Measurements from ENCODE around the gene RFX8. TPM values are rescaled to one million over a fixed set of nuclear protein-coding genes. Genes with fewer than 3 reads are reported as not detected.

RFX8 gene
- total and polyA plus RNA-seq, 10 of the 15 experiments (the other 5 are each of a cell fraction or from before 2014, with no cell fraction given) = 0.19 TPM; not detected in 9

DNA sequence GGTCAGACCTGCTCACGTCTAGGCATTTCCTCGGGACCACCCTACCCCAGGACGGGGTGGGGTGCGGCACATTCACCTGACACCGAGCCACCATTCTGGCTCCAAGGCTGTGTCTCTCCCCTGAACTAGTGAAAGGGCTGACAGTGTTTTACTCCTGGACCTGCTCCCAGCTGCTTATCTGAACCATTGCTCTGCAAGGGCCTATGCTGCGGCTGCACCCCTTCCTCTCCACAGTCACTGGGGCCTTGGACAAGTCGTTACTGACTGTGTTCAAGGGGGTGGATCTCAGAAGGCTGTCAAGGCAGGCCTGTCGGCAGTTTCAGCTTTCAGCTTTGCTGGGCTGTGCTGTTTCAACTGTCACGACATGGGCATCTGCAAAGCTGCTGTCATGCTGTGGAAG is 99.3 kb downstream of the RFX8 start (continued):
- TF ChIP-seq ETV6 (conservative IDR thresholded peaks at IDR 0.05 in 1 of 2, IDR thresholded peaks at IDR 0.05 in 1 of 2; ENCODE audit: borderline replicate concordance in 1 of 2, low read depth in 1 of 2) (no peak), STAT1 (conservative IDR thresholded peaks at IDR 0.05) (no peak), STAT3 (IDR thresholded peaks at IDR 0.05; ENCODE audit: low read depth, low read length) (no peak), SUZ12 (IDR thresholded peaks at IDR 0.05; ENCODE audit: unreplicated experiment) (no peak), ESRRA (IDR thresholded peaks at IDR 0.05; ENCODE audit: low read length) (no peak)
- TF ChIP-seq, protein P1, sequence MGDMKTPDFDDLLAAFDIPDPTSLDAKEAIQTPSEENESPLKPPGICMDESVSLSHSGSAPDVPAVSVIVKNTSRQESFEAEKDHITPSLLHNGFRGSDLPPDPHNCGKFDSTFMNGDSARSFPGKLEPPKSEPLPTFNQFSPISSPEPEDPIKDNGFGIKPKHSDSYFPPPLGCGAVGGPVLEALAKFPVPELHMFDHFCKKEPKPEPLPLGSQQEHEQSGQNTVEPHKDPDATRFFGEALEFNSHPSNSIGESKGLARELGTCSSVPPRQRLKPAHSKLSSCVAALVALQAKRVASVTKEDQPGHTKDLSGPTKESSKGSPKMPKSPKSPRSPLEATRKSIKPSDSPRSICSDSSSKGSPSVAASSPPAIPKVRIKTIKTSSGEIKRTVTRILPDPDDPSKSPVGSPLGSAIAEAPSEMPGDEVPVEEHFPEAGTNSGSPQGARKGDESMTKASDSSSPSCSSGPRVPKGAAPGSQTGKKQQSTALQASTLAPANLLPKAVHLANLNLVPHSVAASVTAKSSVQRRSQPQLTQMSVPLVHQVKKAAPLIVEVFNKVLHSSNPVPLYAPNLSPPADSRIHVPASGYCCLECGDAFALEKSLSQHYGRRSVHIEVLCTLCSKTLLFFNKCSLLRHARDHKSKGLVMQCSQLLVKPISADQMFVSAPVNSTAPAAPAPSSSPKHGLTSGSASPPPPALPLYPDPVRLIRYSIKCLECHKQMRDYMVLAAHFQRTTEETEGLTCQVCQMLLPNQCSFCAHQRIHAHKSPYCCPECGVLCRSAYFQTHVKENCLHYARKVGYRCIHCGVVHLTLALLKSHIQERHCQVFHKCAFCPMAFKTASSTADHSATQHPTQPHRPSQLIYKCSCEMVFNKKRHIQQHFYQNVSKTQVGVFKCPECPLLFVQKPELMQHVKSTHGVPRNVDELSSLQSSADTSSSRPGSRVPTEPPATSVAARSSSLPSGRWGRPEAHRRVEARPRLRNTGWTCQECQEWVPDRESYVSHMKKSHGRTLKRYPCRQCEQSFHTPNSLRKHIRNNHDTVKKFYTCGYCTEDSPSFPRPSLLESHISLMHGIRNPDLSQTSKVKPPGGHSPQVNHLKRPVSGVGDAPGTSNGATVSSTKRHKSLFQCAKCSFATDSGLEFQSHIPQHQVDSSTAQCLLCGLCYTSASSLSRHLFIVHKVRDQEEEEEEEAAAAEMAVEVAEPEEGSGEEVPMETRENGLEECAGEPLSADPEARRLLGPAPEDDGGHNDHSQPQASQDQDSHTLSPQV (IDR thresholded peaks at IDR 0.05) = no peak

- no TSS peak for BruUV-seq (replicated peaks)
- Histone ChIP-seq H2AFZ (ENCODE audit: control insufficient read depth, low read depth, low read length) (no peak overlapping the region), H3K9ac (ENCODE audit: control insufficient read depth, insufficient read depth, low read length) (no peak overlapping the region), H3K4me1 (ENCODE audit: control insufficient read depth, insufficient read depth, low read length) (no peaks in the 10 kb centered on the region), H3K27me3 (replicated peaks in 1 of 2; ENCODE audit: control insufficient read depth in 2 of 2, insufficient read depth in 2 of 2, low read length in 1 of 2) (no peaks in the 10 kb centered on the region), H4K20me1 (ENCODE audit: control insufficient read depth, insufficient read depth) (no peaks in the 10 kb centered on the region), H3K9me3 (replicated peaks; ENCODE audit: control insufficient read depth, insufficient read depth, low read length) (no peaks in the 10 kb centered on the region), H3K4me2 (ENCODE audit: control insufficient read depth, insufficient read depth) (no peak overlapping the region), H3K27ac (ENCODE audit: control insufficient read depth, insufficient read depth) (no peak overlapping the region), H3K36me3 (ENCODE audit: control insufficient read depth in 2 of 2, insufficient read depth in 2 of 2, low read length in 1 of 2) (no peaks in the 10 kb centered on the region), H3K4me3 (no peak overlapping the region), H3K79me2 (ENCODE audit: control insufficient read depth, insufficient read depth, low read length) (no peaks in the 10 kb centered on the region)
- no peak for DNase-seq (ENCODE audit: low read depth, low spot score)
- ChIA-PET SMC1A (ENCODE audit: uncharacterized antibody, unreplicated experiment) (no interaction called here), POLR2A (no interaction called here), CTCF (interaction anchor here (0.9 kb wide), 1 partner anchor 17 kb away, joined by 3 read pairs; no protein-coding TSS in a partner anchor), RAD21 (ENCODE audit: unreplicated experiment) (no interaction called here)
- intact Hi-C loops (cut with micrococcal nuclease; ENCODE audit: unreplicated experiment) = no loop called here
- WGBS (ENCODE audit: insufficient coverage, insufficient replicate concordance, low lambda C conversion rate, missing lambda C conversion rate) = 55% methylated on average over 7 of the region's 7 CpGs
- ATAC-seq = no peak
- in situ Hi-C loops (cut with MboI) = no loop called here
- FAIRE-seq = no peak
- TF ChIP-seq JUND (IDR thresholded peaks at IDR 0.05; ENCODE audit: low read depth, low read length) (no peak), SKIL (IDR thresholded peaks at IDR 0.05; ENCODE audit: low read depth, poor library complexity, severe bottlenecking) (no peak), MTA2 (IDR thresholded peaks at IDR 0.05; ENCODE audit: low read depth) (no peak), DPF2 (IDR thresholded peaks at IDR 0.05) (no peak), YBX1 (IDR thresholded peaks at IDR 0.05) (no peak), BCL11A (IDR thresholded peaks at IDR 0.05; ENCODE audit: low read depth, low read length) (no peak), SIN3A (IDR thresholded peaks at IDR 0.05; ENCODE audit: low read depth, low read length) (no peak), USF2 (IDR thresholded peaks at IDR 0.05; ENCODE audit: borderline replicate concordance, low read depth, low read length) (no peak)
Observed at GRCh38 chr2:101374821-101375561, 99.9 kb downstream of the RFX8 start.

Data from GM12878 (cell line).